H1 (cell line): ENCODE measurements around the gene TMCC3. TPM values are rescaled to one million over a fixed set of nuclear protein-coding genes. Genes with fewer than 3 reads are reported as not detected.

Source experiments
- ASH2L ChIP-seq: fragments of 200-600, 300-600 bp; sonication (generic); IDR thresholded peaks from one replicate; pipeline ENCODE4 v1.7.1; 2017; ENCODE audit warnings: low read length
- CEBPB ChIP-seq: IDR thresholded peaks from 2 replicates; pipeline ENCODE4 v1.6.1; 2012; ENCODE audit warnings: low read depth, low read length
- CHD7 ChIP-seq: fragments of 300-600 bp; sonication (generic); IDR thresholded peaks from 2 replicates; pipeline ENCODE4 v1.7.1; 2012; ENCODE audit warnings: low read length, moderate library complexity, mild to moderate bottlenecking, inconsistent platforms; ENCODE audit not compliant: insufficient replicate concordance
- EP300 ChIP-seq, 2 experiments: IDR thresholded peaks; 1 replicate in 1 of 2; 2 replicates in 1 of 2; pipeline ENCODE4 v1.6.1; 2011 to 2012; ENCODE audit warnings: low read depth in 2 of 2, low read length in 2 of 2, mild to moderate bottlenecking in 2 of 2, borderline replicate concordance in 1 of 2, inconsistent platforms in 1 of 2, moderate library complexity in 1 of 2
- MAX ChIP-seq: IDR thresholded peaks from 2 replicates; pipeline ENCODE4 v1.6.1; 2012; ENCODE audit warnings: inconsistent platforms
- SIRT6 ChIP-seq: IDR thresholded peaks from one replicate; pipeline ENCODE4 v1.7.1; 2012; ENCODE audit warnings: low read length, inconsistent platforms
- TEAD4 ChIP-seq: IDR thresholded peaks from 2 replicates; pipeline ENCODE4 v1.6.1; 2012; ENCODE audit warnings: low read depth, low read length, inconsistent platforms, mixed read lengths
- polyA plus RNA-seq, 7 experiments: library from polyadenylated mRNA; depleted of rRNA in 3 of 7; stranded (reverse) in 5 of 7; unstranded in 2 of 7; fragments of >200 nt in 5 of 7; fragments of 200-250 nt in 2 of 7; gene quantifications; 1 replicate in 5 of 7; 2 replicates in 1 of 7; 4 replicates in 1 of 7; pipeline versions ENCODE4 v1.2.1 to v1.2.3, GENCODE V29; 2011 to 2013; ENCODE audit warnings: missing spikeins in 2 of 7, mixed read lengths in 2 of 7
- total RNA-seq: library from RNA; stranded (reverse); fragmentation: NEBNext Ultra II Directional; extraction: Animal tissue kit (Norgen Biotek cat#: 25700); gene quantifications from 2 replicates; pipeline ENCODE4 v1.2.1, GENCODE V29; 2021

Gene TMCC3
- total and polyA plus RNA-seq, 2 of the 8 experiments (the other 6 are each of a cell fraction or from before 2014, with no cell fraction given): 1.7 to 4.1 TPM

GRCh38 chr12:94544355-94544754, 106.0 kb downstream of the TMCC3 start (continued):
- no peak for TF ChIP-seq EP300 (IDR thresholded peaks at IDR 0.05; ENCODE audit: borderline replicate concordance in 1 of 2, low read depth in 2 of 2, low read length in 2 of 2)
- TF ChIP-seq TEAD4: no peak
- no peak for TF ChIP-seq CEBPB
- no peak for TF ChIP-seq MAX
- TF ChIP-seq ASH2L: no peak
- TF ChIP-seq CHD7: no peak
- no peak for TF ChIP-seq SIRT6
